HG03159 (cell line): Measurements from ENCODE around the gene FLNA.

ENCODE experiments used
- ATAC-seq: cut with Tn5 transposase; IDR thresholded peaks from one replicate; pipeline ENCODE4 v1.9.1; 2021; ENCODE audit warnings: mild to moderate bottlenecking, moderate library complexity; ENCODE audit not compliant: unreplicated experiment

FLNA gene

DNA sequence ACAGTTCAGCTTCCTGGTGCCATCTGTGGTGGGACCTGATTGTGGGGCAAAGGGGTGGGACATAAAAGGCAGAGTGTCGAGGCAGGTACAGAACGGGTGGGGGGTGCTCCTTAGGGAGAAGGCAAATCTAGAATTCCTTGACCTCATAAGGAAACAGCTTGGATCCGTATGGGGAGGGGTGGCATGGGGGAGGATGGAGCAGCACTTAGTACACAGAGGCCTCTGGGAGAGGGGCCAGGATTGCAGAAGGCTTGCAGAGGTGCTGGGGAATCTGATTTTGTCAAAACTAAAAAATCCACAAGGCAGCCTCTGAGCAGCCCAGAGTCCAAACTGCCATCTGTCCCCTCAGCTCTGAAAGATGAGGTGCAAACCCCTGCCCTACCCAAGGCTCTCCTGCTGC, 2.3 kb upstream of the FLNA start:
- no peak for ATAC-seq

- ATAC-seq, result no peak
Measured at GRCh38 chrX:154375156-154375504, 696 bp upstream of the FLNA start.

- ATAC-seq, result no peak
Measured at GRCh38 chrX:154373340-154374306, 811 bp downstream of the FLNA start.

DNA sequence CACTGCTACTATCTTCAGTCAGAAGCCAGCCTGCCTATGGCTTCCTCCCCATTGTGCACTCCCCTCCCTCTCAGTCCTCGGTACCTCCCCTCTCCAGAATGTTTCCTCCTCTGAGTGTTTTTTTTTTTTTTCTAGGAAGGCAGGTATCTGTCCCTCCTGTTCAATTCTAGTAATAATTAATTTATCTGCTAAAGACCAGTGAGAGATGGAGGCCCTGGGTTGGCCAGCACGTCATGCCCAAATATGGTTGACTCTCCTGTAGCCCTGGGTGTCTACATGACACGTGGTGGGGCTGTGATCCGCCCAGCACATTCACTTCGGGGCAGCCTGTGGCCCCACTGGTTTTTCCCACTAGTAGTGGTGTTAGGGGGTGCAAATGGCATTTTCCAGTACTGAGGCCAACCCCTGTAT, 1.8 kb downstream of the FLNA start:
- ATAC-seq, result no peak

- no peak for ATAC-seq
Measured at GRCh38 chrX:154371789-154372300, 2.6 kb downstream of the FLNA start.

GRCh38 chrX:154371017-154371788, 3.2 kb downstream of the FLNA start:
- peak; percentile 63 for ATAC-seq

DNA sequence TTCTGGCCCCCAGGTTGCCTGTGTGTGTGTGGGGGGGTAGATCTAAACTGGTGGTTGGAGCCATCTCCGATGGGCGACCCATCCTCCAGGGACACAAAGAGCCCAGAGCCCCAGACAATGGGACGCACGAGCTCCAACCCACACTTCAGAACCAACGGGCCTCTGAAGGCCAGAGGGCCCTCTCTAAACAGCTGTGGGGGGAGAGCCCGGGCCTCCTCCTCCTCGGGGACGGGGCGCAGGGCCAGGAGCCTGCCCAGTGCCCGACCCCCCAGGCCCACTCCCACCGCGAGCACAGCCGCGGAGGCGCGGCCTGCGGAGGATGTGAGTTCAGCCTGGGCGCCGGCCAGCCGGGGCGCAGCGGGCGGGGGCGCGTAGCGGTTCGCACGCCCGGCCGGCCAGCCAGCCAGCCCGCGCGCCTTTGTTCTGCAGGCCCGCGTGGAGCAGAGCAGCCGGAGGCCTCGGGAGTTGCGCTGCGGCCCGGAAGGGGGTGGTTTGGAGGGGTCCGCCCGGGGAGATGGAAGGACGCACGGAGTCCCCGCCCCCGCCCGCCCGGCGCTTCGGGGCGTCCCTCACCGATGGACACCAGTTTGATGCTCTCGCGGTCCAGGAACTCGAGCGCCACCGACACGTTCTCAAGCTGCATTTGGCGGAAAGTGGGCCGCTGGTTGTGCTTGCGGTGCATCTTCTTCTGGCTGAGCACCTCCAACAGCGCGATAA, 4.0 kb downstream of the FLNA start:
- no peak for ATAC-seq

GRCh38 chrX:154369449-154370299, 4.8 kb downstream of the FLNA start:
- no peak for ATAC-seq

GRCh38 chrX:154368630-154369448, 5.6 kb downstream of the FLNA start:
- no peak for ATAC-seq

DNA sequence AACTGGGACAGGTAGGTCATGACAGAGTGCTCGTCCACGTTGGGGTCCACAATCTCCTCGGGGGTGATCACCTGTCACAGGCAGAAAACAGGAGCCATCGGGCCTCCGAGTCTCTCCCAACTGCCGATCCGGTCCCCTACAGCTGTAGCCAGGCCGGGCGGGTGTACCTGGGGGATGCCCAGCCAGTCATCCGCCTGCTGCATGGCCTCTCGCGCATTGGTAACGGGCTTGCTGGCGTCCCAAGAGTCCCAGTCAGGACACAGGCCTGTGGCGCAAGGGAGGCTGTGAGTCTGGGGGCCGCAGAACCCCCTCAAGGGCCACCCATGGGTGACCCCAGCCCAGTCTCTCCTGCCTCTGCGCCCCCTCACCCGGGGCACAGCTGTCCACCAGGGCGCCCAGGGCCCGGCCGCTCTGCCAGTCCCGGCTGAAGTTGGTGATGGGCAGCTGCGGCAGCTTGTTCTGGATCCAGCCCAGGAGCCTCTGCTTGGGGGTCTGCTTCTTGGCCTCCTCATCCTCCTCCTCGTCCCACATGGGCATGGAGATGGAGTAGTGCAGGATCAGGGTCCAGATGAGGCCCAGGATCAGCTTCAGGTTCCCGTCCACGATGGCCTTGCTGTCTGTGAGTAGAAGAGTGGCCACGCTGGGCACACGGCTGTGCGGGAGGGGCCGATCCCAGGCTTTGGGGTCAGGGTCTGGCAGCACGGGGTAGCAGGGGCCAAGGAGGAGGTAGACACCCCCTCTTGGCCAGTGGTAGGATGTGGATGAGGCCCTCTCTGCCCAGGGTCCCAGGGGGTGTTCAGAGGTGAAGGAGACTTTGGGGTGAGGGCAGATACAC, 6.7 kb downstream of the FLNA start:
- no peak for ATAC-seq

DNA sequence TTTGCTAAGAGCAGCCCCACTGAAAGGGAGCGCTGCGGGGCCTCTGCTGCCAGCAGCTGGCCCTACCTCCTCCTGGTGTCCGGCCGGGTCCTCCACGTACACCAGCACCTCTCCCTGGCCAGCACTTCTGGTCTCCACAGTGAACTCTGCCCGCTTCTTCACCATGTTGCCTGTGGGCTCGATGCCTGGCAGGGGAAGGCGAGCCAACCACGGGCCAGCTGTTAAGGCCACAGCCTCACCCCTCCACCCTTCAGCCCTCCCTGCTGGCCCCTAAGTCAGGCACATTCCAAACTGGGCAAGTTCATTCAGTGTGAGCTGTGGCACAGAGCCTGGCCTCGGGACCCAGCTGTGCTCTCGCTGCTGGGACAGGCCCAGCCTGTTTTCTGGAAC, 7.8 kb downstream of the FLNA start:
- no peak for ATAC-seq

DNA sequence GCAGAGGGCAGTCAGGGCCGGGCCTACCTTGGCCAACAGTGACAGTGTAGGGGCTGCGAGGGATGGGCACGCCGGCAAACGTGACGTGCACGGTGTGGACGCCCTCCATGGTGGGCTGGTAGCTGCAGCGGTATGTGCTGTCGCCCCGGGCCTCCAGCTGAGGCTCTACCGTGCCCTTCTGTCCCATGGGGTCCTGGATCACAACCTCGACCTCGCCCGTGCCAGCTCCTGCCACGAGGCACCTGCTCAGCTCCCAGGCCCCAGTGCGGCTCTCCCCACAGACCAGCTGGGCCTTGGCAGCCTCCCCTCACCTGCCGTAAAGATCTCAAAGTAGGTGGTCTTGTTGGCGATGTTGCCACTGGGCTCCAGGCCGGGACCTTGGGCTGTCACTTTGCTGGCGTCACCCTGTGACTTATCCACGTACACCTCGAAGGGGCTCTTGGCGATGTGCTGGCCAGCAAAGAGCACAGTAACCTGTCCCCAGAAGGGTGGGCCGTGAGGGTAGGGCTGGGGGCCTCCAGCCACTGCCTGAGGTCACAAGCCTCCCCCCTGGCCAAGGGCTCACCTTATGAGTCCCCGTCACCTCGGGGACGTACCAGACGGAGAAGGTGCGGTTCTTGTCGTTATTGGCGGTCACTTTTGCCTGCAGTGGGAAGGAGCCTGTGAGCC, 8.3 kb downstream of the FLNA start:
- no peak for ATAC-seq

GRCh38 chrX:154365052-154365600, 9.3 kb downstream of the FLNA start:
- ATAC-seq, result no peak

- ATAC-seq, result no peak
Measured at GRCh38 chrX:154363706-154364439, 10.6 kb downstream of the FLNA start.

- ATAC-seq, result no peak
Measured at GRCh38 chrX:154362085-154362742, 12.2 kb downstream of the FLNA start.

DNA sequence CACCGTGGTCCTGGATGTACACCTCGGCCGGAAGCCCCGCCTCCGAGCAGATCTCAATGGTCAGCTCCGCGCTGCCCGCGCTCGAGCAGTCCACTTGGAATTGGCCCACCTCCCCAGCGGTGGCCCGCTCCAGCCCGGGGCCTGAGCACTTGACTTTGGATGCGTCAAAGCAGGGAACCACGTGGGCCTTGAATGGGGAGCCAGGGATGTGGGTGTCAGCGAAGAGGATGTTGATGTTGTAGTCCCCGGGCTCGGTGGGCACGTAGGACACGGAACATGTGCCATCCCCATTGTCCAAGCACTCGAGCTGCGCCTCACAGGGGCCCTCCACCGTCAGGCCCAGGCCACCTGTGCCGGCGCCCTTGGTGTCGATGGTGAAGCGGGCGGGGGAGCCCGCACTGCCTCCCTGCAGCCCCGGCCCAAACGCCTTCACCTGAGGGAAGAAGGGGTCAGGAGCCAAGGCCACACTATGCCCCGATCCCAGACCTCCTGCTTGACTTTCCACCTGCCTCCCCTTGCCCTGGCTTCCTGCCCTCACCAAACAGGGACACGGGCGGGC, 14.2 kb downstream of the FLNA start:
- ATAC-seq, result no peak
